Activated effector memory CD4-positive, alpha-beta T cell treated with Interleukin-2 at 50 U/mL for 16 hours (primary cell): Measurements from ENCODE around the gene LAMA5.
"Not testable (repeated sequence)": the region's sequence is repeated elsewhere in the genome, so short reads cannot be mapped to it uniquely, and the experiment has no call there.

Source experiments
- DNase-seq: peaks from one replicate; pipeline ENCODE4 v3.0.0-alpha.2; 2020

LAMA5 gene

DNA sequence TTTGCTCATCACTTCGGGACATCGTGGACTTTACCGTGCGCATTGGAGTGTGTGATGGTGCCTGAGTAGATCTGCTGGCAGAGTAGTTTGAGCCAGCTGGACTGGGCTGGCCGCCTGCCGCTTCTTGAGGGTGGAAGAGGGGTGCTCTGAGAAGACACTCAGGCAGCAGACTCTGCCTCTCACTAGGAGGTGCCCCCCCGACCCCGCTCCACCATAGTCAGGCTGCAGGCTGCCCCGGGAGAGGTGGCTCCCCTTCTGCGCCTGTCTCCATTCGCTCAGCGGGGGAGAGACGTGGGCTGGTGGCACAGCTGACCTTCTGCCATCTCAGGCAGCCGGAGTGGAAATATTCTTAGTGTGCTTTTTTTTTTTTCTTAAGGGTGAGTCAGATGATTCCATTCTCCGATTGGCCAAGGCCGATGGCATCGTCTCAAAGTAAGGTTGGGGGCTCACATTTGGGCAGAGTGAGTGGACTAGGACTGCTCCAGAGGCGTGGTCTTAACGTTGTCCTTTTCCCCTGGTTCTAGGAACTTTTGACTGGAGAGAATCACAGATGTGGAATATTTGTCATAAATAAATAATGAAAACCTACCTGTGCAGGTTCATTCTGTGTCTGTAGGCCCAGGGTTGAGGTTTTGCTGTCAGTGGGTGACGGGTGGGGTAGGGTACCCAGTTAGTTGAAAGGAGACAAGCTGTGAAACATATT, 21.0 kb upstream of the LAMA5 start:
- DNase-seq = no peak

DNA sequence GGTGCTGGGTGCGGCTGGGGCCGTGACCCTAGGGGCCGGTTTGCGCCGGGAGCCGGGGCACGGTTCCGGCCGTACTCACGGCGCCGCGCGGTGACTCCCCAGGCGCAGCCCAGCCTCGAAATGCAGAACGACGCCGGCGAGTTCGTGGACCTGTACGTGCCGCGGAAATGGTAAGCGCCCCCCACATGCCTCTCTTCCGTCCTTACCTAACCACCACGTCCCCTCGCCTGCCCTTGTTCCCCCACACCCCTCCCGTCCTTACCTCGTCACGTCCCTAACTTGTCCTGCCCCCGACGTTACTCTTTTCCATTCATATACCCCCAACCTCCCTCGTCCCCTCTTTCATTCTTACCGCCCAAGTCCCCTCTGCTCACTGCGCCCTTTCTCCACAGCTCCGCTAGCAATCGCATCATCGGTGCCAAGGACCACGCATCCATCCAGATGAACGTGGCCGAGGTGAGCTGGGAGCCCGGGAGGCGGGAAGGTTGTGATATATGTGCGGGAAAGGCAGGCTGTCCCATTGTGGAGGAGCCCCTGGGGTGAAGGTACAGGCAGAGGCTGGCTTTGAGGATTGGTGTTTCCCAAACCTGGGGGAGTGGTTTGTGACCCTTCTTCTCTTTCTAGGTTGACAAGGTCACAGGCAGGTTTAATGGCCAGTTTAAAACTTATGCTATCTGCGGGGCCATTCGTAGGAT, 20.3 kb upstream of the LAMA5 start:
- DNase-seq = no peak

DNA sequence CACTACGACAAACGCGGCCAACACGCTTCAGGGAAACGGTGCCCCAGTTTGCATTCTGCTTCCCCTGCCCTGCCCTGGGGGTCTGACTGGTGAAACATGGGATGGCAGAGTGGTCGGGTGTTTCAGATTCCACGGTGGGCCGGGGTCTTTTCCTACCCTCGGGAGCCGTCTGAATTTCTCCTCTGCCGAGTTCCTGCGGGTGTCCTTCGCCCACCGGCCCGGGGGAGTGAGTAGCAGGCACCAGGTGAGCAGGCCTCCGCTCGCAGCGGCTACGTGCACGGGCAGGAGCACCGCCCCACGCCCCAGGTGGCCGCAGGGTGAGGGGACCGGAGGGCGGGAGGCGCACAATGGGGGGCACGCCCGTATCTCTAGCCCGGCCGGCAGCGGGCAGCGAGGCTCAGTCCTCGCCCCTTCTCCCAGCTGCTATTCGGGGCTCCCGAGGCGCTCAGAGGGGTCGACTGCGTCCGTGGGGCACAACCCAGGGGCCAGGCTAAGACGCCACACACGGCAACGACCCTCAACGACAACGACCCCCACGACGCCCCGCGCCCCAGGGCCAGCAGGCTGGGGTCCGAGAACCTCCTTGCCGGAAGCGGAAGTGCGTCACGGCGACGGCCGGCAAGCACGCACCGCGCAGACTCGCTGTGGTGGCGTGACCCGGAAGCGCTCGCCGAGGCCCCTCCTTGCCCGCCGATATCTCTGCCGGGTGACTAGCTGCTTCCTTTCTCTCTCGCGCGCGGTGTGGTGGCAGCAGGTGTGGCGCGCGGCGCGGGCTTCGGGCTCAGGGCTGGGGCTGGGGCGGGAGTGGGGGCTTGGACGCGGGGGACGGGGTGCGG, 19.5 kb upstream of the LAMA5 start, which contains the start of gene RPS21:
Gene RPS21, plus strand, starts transcription at position 721 of the 836 bp plus-strand sequence. CDS start 236 bp downstream, outside the sequence.
- DNase-seq = peak; percentile 90

DNA sequence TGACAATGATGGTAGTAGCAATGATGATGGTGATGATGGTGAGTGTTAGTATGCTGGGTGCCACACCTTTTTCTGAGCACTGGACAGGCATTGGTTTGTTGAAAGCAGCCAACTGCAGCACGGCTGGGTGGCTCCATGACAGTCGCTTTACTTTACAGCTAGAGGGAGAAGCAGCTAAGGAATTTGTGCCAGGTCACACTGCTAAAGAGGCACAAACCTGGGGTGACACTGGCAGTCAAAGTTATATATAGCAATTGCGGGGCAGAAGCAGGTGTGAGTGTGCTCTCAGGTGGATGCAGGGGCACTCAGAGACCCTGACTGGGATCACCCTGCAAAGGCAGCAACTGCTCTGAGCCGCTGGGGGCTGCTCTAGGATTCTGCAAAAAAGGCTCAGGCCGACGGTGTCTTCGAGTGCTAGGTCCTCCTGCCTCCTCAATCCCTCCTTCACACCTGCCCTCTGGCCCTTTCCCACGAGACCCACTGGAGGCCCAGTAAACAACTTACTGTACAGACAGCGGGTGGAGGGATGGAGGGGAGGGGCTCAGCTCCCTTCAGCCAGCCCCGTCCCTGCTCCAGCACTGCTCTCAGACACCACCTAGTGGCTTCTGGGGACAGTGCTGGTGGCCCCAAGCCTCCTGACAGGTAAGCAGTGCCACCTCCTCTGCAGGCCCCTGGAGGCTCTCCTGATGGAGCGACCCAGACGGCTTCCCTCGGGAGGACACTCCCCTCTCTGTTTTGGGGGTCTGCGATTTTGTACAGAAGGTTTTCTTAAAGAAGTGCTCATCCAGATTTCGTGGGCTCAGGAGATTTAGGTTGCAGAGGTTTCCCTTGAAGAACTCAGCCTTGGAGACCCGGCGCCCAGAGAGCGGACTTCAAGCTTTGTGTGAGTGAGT, 15.4 kb upstream of the LAMA5 start:
- DNase-seq = peak; percentile 65

DNA sequence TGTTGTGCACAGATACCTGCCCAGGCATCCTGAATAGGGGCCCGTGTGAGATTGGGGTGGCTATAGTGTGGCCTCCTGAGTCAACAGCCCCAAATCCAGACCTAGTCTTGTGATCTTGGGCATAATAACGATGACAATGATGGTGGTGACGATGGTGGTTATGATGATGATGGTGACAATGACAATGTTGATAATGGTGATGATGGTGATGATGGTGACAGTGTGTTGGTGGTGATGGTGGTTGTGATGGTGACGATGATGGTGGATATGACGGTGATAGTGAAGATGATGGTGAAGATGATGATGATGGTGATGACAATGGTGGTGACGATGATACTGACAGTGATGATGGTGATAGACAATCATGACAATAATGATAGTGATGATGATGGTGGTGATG, 14.7 kb upstream of the LAMA5 start:
- DNase-seq = no peak

GRCh38 chr20:62381202-62381797, 14.2 kb upstream of the LAMA5 start:
- no peak for DNase-seq

DNA sequence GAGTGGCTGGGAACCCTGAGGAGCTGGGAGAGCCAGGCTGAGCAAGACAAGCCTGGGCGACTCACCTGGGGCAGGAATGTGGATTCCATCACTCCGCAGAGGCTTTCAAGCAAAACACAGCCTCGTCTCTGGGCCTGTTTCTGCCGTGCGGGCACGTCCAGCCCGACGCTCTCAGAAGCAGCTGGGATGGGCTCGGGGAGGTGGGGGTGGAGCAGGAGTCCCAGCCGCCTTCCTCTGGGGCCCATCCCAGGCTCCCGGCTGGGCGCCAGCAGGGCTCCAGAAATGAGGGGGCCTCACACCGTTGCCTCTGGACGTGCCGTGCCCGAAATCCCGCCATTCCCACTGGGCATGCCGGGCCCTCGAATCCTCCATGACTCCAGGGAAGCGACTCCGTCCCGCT, 11.1 kb upstream of the LAMA5 start:
- no peak for DNase-seq

GRCh38 chr20:62377615-62378178, 10.6 kb upstream of the LAMA5 start:
- DNase-seq = no peak

DNA sequence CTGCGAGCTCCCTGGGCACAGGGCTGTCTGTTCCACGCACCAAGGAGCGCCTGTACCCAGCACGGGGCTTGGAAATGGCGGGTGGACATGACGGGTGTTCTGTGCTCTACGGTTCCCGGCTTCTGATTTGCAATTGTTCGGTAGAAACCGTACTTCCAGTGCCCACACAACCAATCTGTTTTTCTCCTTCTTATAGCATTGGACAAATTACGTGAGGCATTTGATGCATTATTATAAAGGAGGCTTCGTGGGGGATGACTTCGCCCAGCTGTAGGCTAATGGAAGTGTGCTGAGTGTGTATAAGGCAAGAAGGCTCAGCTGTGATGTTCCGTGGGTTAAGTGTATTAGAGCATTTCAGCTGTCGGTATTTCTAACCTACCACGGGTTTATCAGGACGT, 10.0 kb upstream of the LAMA5 start:
- no peak for DNase-seq

DNA sequence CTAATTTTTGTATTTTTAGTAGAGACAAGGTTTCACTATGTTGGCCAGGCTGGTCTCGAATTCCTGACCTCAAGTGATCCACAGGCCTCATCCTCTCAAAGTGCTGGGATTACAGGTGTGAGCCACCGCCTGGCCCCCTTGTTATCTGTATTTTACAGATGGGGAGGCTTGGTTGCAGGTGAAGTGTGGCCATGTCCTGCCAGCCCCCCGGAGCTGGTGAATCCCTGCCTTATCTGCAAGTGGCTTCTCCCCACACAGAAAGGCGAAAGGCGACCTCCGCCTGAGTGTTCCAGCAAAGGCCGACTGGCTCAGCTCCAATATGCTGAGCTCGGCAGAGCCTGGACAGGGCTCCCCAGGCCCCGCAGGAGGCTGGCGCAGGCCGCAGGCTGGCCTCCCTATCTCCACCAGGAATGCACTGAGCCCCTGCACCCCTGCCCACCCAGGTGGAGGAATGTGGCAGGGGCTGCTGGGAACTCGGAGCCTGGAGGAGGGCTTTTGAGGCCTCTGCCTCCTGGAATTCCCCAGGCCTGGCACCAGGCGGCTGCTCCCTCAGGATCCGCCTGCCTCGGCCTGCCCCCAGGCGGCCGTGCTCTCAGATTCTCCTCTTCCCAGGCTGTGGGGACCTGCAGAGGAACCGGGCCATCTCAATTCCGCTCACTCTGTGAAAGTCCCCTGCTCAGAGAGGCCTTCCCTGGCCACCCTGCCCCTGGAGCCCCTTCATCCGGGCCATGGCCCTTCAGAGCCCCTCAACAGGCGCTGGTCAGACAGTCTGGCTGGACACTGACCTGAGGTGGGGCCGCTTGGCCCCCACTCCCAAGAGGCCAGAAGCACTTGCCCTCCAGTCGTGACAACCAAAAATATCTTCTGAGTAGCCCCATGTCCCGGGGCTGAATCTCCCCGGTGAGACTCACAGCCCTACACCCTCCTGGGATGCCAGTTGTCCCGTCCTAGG, 9.3 kb upstream of the LAMA5 start:
- no peak for DNase-seq

- no peak for DNase-seq
These were observed 7.4 kb upstream of the LAMA5 start for GRCh38 chr20:62374331-62375152.

DNA sequence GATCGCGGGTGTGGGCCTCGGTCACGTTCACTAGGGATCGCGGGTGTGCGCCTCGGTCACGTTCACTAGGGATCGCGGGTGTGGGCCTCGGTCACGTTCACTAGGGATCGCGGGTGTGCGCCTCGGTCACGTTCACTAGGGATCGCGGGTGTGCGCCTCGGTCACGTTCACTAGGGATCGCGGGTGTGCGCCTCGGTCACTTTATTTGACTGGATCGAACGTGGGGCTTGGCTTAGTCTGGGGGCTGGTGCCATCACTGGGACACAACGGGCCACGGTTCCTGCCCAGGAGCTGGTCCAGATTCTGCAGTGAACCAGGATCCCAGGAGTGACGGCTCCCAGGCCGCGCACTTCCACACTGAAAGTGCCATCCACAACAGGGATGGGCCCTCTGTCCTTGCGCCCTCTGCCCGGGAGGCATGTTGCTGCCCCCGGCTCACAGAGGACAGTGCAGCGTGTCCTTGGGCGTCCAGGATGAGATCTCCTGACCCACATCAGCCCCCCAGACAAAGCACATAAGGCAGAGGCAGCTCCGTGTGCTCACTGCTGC, 6.6 kb upstream of the LAMA5 start:
- DNase-seq = not testable (repeated sequence)

DNA sequence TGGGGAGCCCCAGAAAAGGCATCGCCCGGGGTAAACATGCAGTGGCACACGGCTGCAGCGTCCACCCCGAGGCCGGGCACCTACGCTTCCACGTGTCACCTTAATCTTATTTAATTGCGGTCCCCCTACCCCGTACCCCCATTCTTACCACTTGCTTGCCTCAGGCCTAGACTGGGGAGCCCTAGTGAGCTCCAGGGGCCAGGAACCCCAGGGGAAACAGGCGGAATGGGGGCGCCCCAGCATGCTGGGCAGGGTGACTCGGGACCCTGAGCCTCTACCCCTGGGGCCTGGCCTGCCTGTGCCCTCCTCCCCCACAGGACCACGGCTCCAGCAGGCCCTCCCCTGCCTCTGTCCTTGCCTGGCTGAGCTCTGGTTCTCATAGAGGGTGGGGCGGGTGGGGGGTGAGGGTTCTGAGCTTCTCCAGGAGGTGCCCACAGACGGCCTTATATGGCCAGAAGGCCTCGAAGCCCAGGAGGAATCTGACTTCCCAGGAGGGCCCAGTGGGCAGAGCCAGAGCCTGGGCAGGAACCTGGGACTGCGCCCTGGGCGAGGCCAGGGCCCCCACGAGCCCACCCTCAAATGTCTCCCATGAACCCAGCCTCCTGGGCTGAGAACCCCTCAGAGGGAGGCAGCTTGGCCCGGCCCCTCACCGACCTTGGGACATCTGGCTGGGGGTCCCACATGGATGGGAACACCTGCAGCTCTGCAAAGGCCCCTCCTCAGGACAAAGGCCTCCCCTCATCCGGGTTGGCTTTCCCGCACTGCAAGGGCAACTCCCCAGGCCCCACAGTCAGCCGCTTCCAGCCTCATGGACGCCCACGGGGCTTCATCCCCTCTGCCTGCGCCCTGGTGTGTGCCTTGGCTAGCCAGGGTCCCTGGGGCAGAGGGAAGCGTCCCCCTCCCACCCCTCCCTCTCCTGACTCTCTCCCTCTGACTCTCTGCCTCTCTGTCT, 5.2 kb upstream of the LAMA5 start:
- no peak for DNase-seq

GRCh38 chr20:62371588-62372041, 4.5 kb upstream of the LAMA5 start:
- no peak for DNase-seq

- DNase-seq = no peak
These were observed 3.9 kb upstream of the LAMA5 start for GRCh38 chr20:62370807-62371587.

DNA sequence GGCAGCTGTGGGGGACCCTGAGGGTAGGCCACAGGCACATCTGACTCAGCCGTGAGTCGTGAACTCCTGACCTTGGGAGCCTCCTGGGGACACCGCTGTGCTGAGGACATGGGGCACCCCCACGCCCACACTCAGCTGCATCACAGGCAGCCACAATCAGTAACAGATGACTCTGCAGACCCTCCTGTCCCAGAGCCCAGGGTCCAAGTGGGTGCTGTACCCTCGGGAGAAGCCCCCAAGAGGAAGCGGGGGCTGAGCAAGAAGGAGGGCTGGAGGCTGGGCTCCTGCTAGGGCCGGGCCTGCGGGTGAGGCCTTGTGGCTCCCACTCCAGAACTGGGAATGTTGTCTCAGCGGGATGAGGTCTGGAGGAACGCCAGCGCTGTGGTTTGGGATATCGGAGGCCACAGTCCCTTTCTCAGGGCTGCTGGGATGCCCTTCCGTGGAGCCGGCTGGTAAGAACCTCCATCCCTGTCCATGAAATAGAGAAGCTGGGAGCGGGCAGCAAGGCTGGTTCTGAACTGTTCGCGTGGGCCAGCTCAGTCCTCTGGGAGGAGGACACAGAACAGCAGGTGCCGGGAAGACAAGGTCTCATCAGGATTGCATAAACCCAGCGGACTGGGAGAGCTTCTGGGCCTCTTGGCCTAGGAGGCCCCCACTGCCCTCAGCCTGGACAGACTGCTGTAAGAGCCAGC, 3.1 kb upstream of the LAMA5 start:
- no peak for DNase-seq

DNA sequence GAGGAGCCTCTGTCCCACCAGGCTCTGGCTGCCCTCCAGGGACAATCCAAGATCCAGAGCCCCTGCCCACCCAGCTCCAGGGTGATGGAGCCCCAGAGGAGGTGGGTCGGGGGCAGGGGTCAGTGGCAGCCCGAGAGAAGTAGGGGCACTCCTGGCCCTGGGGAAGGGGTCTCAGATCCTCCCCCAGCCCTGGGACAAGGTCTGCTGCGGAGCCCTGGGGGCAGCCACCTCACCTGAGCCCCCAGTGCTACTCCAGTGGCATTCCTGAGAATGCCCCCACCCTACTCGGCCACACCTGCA, 2.7 kb upstream of the LAMA5 start:
- DNase-seq = no peak
